Chondrocyte (in vitro differentiated cells): ENCODE data around the gene CNPY2. TPM values are rescaled to one million over a fixed set of nuclear protein-coding genes. Genes with fewer than 3 reads are reported as not detected.
"Not testable (repeated sequence)": the region's sequence is repeated elsewhere in the genome, so short reads cannot be mapped to it uniquely, and the experiment has no call there.

Experiments
- DNase-seq: peaks from one replicate; pipeline ENCODE4 v3.0.0; 2021; ENCODE audit warnings: mixed read lengths, low spot score
- H3K27ac Mint-ChIP-seq: one replicate; pipeline ENCODE4 v1.8.0; 2021; ENCODE audit warnings: mild to moderate bottlenecking, moderate library complexity, mixed read lengths; ENCODE audit not compliant: unreplicated experiment
- H3K27me3 Mint-ChIP-seq: 2 replicates; pipeline ENCODE4 v1.8.0; 2021; ENCODE audit warnings: low read depth, mixed read lengths
- H3K36me3 Mint-ChIP-seq: 2 replicates; pipeline ENCODE4 v1.8.0; 2021; ENCODE audit warnings: low read depth, mixed read lengths
- H3K4me1 Mint-ChIP-seq: 2 replicates; pipeline ENCODE4 v1.8.0; 2021; ENCODE audit warnings: low read depth, mild to moderate bottlenecking, mixed read lengths
- H3K4me3 Mint-ChIP-seq: one replicate; pipeline ENCODE4 v1.8.0; 2021; ENCODE audit warnings: mild to moderate bottlenecking, moderate library complexity, mixed read lengths; ENCODE audit not compliant: unreplicated experiment
- H3K9me3 Mint-ChIP-seq: 2 replicates; pipeline ENCODE4 v1.8.0; 2021; ENCODE audit warnings: low read depth, mixed read lengths
- CTCF ChIP-seq: fragments of 200-600 bp; sonication (generic); IDR thresholded peaks from 2 replicates; pipeline ENCODE4 v1.5.0; 2021; ENCODE audit warnings: antibody characterized with exemption, mild to moderate bottlenecking, moderate library complexity
- total RNA-seq: library from RNA; stranded (reverse); gene quantifications from 3 replicates; pipeline ENCODE4 v1.2.1, GENCODE V29; 2021

The CNPY2 gene
- total RNA-seq, 1 donor from 2014 or later: 144 TPM

GRCh38 chr12:56297400-56297799, 18.4 kb downstream of the CNPY2 start:
- DNase-seq: no peak
- peaks cover 1% of the 10 kb centered on the region for H3K36me3 Mint-ChIP-seq
- H3K4me3 Mint-ChIP-seq: no peak overlapping the region
- H3K27ac Mint-ChIP-seq: peak overlapping the region; percentile 51
- no peak for TF ChIP-seq CTCF
- peaks cover 44% of the 10 kb centered on the region for H3K4me1 Mint-ChIP-seq
- H3K9me3 Mint-ChIP-seq: no peaks in the 10 kb centered on the region
- no peaks in the 10 kb centered on the region for H3K27me3 Mint-ChIP-seq

GRCh38 chr12:56296295-56296694, 19.5 kb downstream of the CNPY2 start:
- Mint-ChIP-seq H3K27me3 (no peaks in the 10 kb centered on the region), H3K4me3 (no peak overlapping the region), H3K27ac (peak overlapping the region; percentile 51), H3K36me3 (peaks cover 1% of the 10 kb centered on the region), H3K4me1 (peaks cover 42% of the 10 kb centered on the region), H3K9me3 (no peaks in the 10 kb centered on the region)
- no peak for TF ChIP-seq CTCF
- no peak for DNase-seq

GRCh38 chr12:56293795-56294194, 22.0 kb downstream of the CNPY2 start:
- H3K4me3 Mint-ChIP-seq: no peak overlapping the region
- H3K4me1 Mint-ChIP-seq: peaks cover 23% of the 10 kb centered on the region
- DNase-seq: no peak
- H3K36me3 Mint-ChIP-seq: peaks cover 3% of the 10 kb centered on the region
- no peaks in the 10 kb centered on the region for H3K9me3 Mint-ChIP-seq
- H3K27me3 Mint-ChIP-seq: no peaks in the 10 kb centered on the region
- TF ChIP-seq CTCF: no peak
- no peak overlapping the region for H3K27ac Mint-ChIP-seq

- Mint-ChIP-seq H3K9me3 (no peaks in the 10 kb centered on the region), H3K4me1 (peaks cover 5% of the 10 kb centered on the region), H3K27me3 (no peaks in the 10 kb centered on the region), H3K36me3 (peaks cover 9% of the 10 kb centered on the region), H3K4me3 (no peak overlapping the region), H3K27ac (no peak overlapping the region)
- no peak for TF ChIP-seq CTCF
- DNase-seq: no peak
Observed at GRCh38 chr12:56288705-56289387, 26.9 kb downstream of the CNPY2 start.

GRCh38 chr12:56286044-56286830, 29.6 kb downstream of the CNPY2 start:
- Mint-ChIP-seq H3K4me3 (no peak overlapping the region), H3K9me3 (no peaks in the 10 kb centered on the region), H3K27me3 (no peaks in the 10 kb centered on the region), H3K4me1 (peaks cover 5% of the 10 kb centered on the region), H3K36me3 (peaks cover 21% of the 10 kb centered on the region), H3K27ac (no peak overlapping the region)
- no peak for DNase-seq
- no peak for TF ChIP-seq CTCF

- peaks cover 24% of the 10 kb centered on the region for H3K36me3 Mint-ChIP-seq
- not testable (repeated sequence) for H3K27me3 Mint-ChIP-seq, H3K4me1 Mint-ChIP-seq, DNase-seq, H3K4me3 Mint-ChIP-seq, H3K9me3 Mint-ChIP-seq, H3K27ac Mint-ChIP-seq
Observed at GRCh38 chr12:56284263-56284662, 31.5 kb downstream of the CNPY2 start.
